ENCODE data around the gene E4F1. TPM values are rescaled to one million over a fixed set of nuclear protein-coding genes. Genes with fewer than 3 reads are reported as not detected.

E4F1 gene
- total and polyA plus RNA-seq, 2 donors (not counting 3 experiments of a cell fraction or from before 2014, with no cell fraction given), result 28.6 to 32.7 TPM

- Histone ChIP-seq H2AFZ (ENCODE audit: low read depth, low read length) (no peak overlapping the region), H3K9me1 (replicated peaks; ENCODE audit: control insufficient read depth, extremely low read depth, insufficient read depth, low read length) (no peaks in the 10 kb centered on the region), H3K4me2 (ENCODE audit: insufficient read depth, low read length) (no peak overlapping the region), H3K4me3 (replicated peaks in 1 of 3; ENCODE audit: insufficient read depth in 1 of 3, low read depth in 1 of 3, low read length in 3 of 3) (no peak overlapping the region), H4K20me1 (replicated peaks; ENCODE audit: control insufficient read depth, extremely low read depth, insufficient read depth, low read length) (no peaks in the 10 kb centered on the region), H3K27me3 (ENCODE audit: control insufficient read depth in 2 of 2, insufficient read depth in 2 of 2, low read length in 2 of 2) (peaks cover 3 to 11% of the 10 kb centered on the region in 2 experiments), H3K79me2 (ENCODE audit: control insufficient read depth, insufficient read depth, low read length) (peaks cover 4% of the 10 kb centered on the region), H3K9me3 (replicated peaks; ENCODE audit: control insufficient read depth, insufficient read depth, low read length) (no peaks in the 10 kb centered on the region), H3K27ac (ENCODE audit: insufficient read depth, low read depth, low read length) (no peak overlapping the region), H3K9ac (replicated peaks; ENCODE audit: extremely low read depth, insufficient read depth, low read length) (no peak overlapping the region), H3K4me1 (ENCODE audit: control insufficient read depth, extremely low read depth, insufficient read depth, low read length) (peaks cover 10% of the 10 kb centered on the region), H3K36me3 (ENCODE audit: control insufficient read depth in 2 of 2, extremely low read depth in 1 of 2, insufficient read depth in 2 of 2, low read length in 2 of 2) (peaks cover 9 to 48% of the 10 kb centered on the region in 2 experiments)
- BruUV-seq (replicated peaks), result no TSS peak
- no peak for TF ChIP-seq CTCF (IDR thresholded peaks at IDR 0.05; ENCODE audit: extremely low read depth in 1 of 2, insufficient read depth in 1 of 2, low read depth in 1 of 2, low read length in 2 of 2)
- TF ChIP-seq JUN (IDR thresholded peaks at IDR 0.05; ENCODE audit: borderline replicate concordance, insufficient read depth, insufficient read length, low read depth), result no peak
- TF ChIP-seq EZH2 (IDR thresholded peaks at IDR 0.05; ENCODE audit: borderline replicate concordance, low read depth, low read length, severe bottlenecking), result no peak
- no peak for TF ChIP-seq MYC (IDR thresholded peaks at IDR 0.05; ENCODE audit: low read depth, low read length)
- no peak for TF ChIP-seq GATA2 (IDR thresholded peaks at IDR 0.05; ENCODE audit: insufficient read depth, insufficient read length, low read depth, low read length)
- TF ChIP-seq POLR2AphosphoS5 (IDR thresholded peaks at IDR 0.05; ENCODE audit: insufficient read depth, low read depth, low read length), result no peak
- TF ChIP-seq FOS (IDR thresholded peaks at IDR 0.05; ENCODE audit: borderline replicate concordance, insufficient read depth, low read length), result no peak
- no peak for TF ChIP-seq MAX (IDR thresholded peaks at IDR 0.05; ENCODE audit: insufficient read depth, insufficient read length)
- TF ChIP-seq POLR2A (IDR thresholded peaks at IDR 0.05; ENCODE audit: low read depth, low read length), result no peak
- dilution Hi-C loops (cut with MboI; ENCODE audit: extremely low pct_ligation_motif_present, low sequenced_read_pairs) (no loop called here), intact Hi-C loops (cut with micrococcal nuclease) (no loop called here)
- DNase-seq (ENCODE audit: low read depth, low spot score), result no peak
- ChIA-PET POLR2A (no interaction called here), CTCF (no interaction called here)
- no peak for FAIRE-seq
Measured at GRCh38 chr16:2232094-2232990, 9.0 kb downstream of the E4F1 start.

Data from endothelial cell of umbilical vein (primary cell).